GM19025 (cell line): ENCODE data around the gene SCYGR7.
"Not testable (repeated sequence)": the region's sequence is repeated elsewhere in the genome, so short reads cannot be mapped to it uniquely, and the experiment has no call there.

Experiments
- ATAC-seq: cut with Tn5 transposase; IDR thresholded peaks from one replicate; pipeline ENCODE4 v1.9.1; 2021; ENCODE audit warnings: mild to moderate bottlenecking, low read depth, moderate library complexity; ENCODE audit not compliant: unreplicated experiment

The SCYGR7 gene

GRCh38 chr2:227756261-227756660, 28.1 kb downstream of the SCYGR7 start:
- ATAC-seq: not testable (repeated sequence)

- no peak for ATAC-seq
These were observed 31.4 kb downstream of the SCYGR7 start for GRCh38 chr2:227759411-227760118.

- no peak for ATAC-seq
These were observed 33.8 kb downstream of the SCYGR7 start for GRCh38 chr2:227761740-227762476.

- no peak for ATAC-seq
These were observed 37.7 kb downstream of the SCYGR7 start for GRCh38 chr2:227765788-227766372.

GRCh38 chr2:227766373-227766883, 38.3 kb downstream of the SCYGR7 start:
- ATAC-seq: peak; percentile 87

GRCh38 chr2:227767830-227768229, 39.7 kb downstream of the SCYGR7 start:
- no peak for ATAC-seq

- ATAC-seq: no peak
These were observed 44.1 kb downstream of the SCYGR7 start for GRCh38 chr2:227772197-227772661.

- no peak for ATAC-seq
These were observed 44.8 kb downstream of the SCYGR7 start for GRCh38 chr2:227772932-227773331.

GRCh38 chr2:227774011-227774624, 46.0 kb downstream of the SCYGR7 start:
- ATAC-seq: no peak

- ATAC-seq: no peak
These were observed 47.0 kb downstream of the SCYGR7 start for GRCh38 chr2:227774895-227775842.
